ENCODE data around the gene TNRC6B. TPM values are rescaled to one million over a fixed set of nuclear protein-coding genes. Genes with fewer than 3 reads are reported as not detected.

The TNRC6B gene
- total and polyA plus RNA-seq, 8 donors, result 13.7 to 40.7 (median 15.7) TPM

DNA sequence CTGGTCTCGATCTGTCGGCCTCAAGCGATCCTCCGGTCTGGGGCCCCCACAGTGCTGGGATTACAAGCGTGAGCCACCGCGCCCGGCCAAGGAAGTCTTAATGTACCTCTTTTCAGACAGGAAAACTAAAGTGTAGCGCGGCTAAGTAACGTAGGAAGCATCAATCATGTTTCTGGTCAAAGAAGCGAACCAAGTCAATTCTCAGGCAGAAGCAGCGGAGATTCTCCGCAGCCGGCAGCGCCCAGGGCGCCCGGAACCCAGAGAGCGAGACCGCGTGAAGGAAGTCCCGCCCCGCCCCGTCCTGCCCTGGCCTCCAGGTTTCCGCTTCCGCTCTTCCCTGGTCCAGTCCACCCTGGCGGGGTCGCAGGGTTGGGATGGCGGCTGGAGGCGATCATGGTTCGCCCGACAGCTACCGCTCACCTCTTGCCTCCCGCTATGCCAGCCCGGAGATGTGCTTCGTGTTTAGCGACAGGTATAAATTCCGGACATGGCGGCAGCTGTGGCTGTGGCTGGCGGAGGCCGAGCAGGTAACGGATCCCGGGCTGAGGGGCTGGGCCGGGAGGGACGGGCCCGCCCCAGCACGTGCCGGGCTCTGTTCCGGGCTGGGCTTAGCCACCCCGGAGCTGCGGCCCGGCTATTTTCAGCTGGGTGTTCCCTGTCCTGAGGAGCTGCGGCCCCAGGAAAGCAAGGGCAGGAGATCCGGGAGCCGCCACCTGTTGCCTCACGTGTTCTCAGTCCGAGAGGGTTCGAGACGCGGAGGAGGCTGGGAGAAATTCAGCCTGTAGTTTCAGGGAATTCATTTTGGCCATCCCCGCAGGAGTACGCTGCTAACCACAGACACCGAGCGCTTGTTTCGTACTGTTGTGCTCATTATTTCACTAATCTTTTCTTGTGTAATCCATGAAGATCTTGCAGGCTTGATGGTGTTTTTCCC, 168.7 kb downstream of the TNRC6B start, which contains the start of gene ADSL:
Gene ADSL, plus strand, starts transcription at position 316 of the 934 bp plus-strand sequence. Its CDS starts 59 bp downstream, at position 375.
- TF ChIP-seq, protein P1, sequence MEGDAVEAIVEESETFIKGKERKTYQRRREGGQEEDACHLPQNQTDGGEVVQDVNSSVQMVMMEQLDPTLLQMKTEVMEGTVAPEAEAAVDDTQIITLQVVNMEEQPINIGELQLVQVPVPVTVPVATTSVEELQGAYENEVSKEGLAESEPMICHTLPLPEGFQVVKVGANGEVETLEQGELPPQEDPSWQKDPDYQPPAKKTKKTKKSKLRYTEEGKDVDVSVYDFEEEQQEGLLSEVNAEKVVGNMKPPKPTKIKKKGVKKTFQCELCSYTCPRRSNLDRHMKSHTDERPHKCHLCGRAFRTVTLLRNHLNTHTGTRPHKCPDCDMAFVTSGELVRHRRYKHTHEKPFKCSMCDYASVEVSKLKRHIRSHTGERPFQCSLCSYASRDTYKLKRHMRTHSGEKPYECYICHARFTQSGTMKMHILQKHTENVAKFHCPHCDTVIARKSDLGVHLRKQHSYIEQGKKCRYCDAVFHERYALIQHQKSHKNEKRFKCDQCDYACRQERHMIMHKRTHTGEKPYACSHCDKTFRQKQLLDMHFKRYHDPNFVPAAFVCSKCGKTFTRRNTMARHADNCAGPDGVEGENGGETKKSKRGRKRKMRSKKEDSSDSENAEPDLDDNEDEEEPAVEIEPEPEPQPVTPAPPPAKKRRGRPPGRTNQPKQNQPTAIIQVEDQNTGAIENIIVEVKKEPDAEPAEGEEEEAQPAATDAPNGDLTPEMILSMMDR (IDR thresholded peaks at IDR 0.05), result no peak
- peak; percentile 99 for ATAC-seq
- H3K4me3 ChIP-seq, result peak within 1 kb of the TSS; percentile 67 to 91
- intact Hi-C loops (cut with DNase I), result loop anchor here in 1 of 2 donors (5.0 kb wide), 1 partner anchor 304 kb away; no protein-coding TSS in a partner anchor
- DNase-seq, result peak; percentile 87 to 97 (median 91)
- no peaks in the 10 kb centered on the region for H3K9me3 ChIP-seq
- peaks cover 10 to 28% of the 10 kb centered on the region in 2 donors for H3K4me1 ChIP-seq
- H3K27me3 ChIP-seq, result no peaks in the 10 kb centered on the region
- peak within 1 kb of the TSS; percentile 80 to 92 for H3K27ac ChIP-seq
- peaks cover 0 to 29% of the 10 kb centered on the region in 2 donors for H3K36me3 ChIP-seq

DNA sequence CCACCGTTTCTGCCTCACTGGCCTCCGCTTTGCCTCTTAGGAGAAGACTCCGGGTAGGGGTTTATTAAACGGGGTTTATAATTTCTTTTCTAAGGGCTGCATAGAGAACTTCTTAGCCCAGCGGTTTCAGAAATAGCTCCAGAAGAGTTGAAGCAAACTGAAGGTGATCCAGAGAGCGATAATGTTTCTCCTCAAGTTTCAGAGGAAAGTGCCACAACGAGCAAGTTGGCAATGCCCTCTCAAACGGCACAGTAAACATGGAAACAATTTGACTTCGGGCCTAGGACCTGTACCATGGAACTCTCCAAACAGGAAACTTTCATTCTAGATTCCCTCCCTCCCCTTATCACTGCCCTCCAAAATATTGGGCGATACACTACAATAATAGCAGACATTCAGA, 169.6 kb downstream of the TNRC6B start:
- no peaks in the 10 kb centered on the region for H3K9me3 ChIP-seq
- H3K36me3 ChIP-seq, result peaks cover 0 to 37% of the 10 kb centered on the region in 2 donors
- DNase-seq (no peak), ATAC-seq (no peak)
- intact Hi-C loops (cut with DNase I), result loop anchor here in 1 of 2 donors (5.0 kb wide), 1 partner anchor 305 kb away; no protein-coding TSS in a partner anchor
- peak overlapping the region; percentile 80 to 92 for H3K27ac ChIP-seq
- peak overlapping the region; percentile 67 to 91 for H3K4me3 ChIP-seq
- peaks cover 10 to 28% of the 10 kb centered on the region in 2 donors for H3K4me1 ChIP-seq
- TF ChIP-seq, protein P1 (IDR thresholded peaks at IDR 0.05), result no peak
- no peaks in the 10 kb centered on the region for H3K27me3 ChIP-seq

DNA sequence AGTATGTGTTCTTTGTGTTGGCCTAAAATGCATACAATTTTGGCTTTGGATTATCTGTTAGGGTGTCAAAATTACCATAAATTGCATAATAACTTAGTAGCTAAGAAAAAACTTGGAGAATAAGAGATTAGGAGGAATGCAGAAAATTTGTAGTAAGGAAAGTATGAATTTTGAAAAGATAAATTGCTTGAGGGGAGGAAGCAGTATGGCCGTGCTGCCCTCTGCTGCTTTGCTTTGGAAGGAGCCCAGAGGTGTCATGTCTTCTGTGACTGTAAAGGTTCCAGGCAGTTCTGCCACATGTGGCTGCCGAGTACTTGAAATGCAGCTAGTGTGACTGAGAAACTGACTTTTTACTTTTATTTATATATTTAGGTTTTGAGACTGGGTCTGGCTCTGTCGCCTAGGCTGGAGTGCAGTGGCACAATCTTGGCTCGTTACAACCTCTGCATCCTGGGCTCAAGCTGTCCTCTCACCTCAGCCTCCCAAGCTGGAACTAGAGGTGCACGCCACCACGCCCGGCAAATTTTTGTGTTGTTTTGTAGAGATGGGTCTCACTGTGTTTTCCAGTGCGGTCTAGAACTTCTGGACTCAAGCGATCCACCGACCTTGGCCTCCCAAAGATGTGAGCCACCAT, 170.4 kb downstream of the TNRC6B start:
- peak overlapping the region in 1 of 2 donors; percentile 91 for H3K4me3 ChIP-seq
- TF ChIP-seq, protein P1 (IDR thresholded peaks at IDR 0.05), result peak; percentile 46 to 62

DNA sequence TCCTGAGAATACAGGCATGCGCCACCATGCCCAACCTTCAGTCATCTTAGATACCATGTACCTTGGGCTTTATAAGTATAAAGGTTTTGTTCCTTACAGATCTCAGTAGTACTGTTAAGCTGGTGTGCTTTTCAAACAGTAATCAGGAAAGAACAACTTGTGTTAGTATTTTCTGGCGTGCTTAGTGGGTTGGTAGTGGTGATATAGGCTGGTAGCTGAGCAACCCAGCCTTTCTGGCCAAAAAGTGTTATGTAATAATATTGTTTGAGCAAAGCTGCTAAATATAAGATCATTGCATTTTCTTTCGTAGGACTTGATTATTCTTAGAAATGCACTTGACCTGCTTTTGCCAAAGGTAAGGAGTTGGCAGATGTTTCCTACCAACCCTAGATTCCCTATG, 175.0 kb downstream of the TNRC6B start:
- intact Hi-C loops (cut with DNase I), result loop anchor here in 1 of 2 donors (10.0 kb wide), 1 partner anchor 808 kb away; no protein-coding TSS in a partner anchor
- H3K9me3 ChIP-seq, result no peaks in the 10 kb centered on the region
- no peak overlapping the region for H3K4me3 ChIP-seq
- DNase-seq (no peak), ATAC-seq (no peak)
- H3K4me1 ChIP-seq, result peaks cover 3 to 11% of the 10 kb centered on the region in 2 donors
- H3K27me3 ChIP-seq, result no peaks in the 10 kb centered on the region
- TF ChIP-seq, protein P1 (IDR thresholded peaks at IDR 0.05), result no peak
- H3K27ac ChIP-seq, result no peak overlapping the region
- peaks cover 0 to 92% of the 10 kb centered on the region in 2 donors for H3K36me3 ChIP-seq

More for the DNA sequence above, 170.4 kb downstream of the TNRC6B start:
- Histone ChIP-seq H3K27me3 (no peaks in the 10 kb centered on the region), H3K4me1 (peaks cover 10 to 28% of the 10 kb centered on the region in 2 donors), H3K9me3 (no peaks in the 10 kb centered on the region), H3K36me3 (peaks cover 0 to 46% of the 10 kb centered on the region in 2 donors), H3K27ac (no peak overlapping the region)
- ATAC-seq (peak; percentile 27), DNase-seq (peak in 1 of 4 donors; percentile 50)
- intact Hi-C loops (cut with DNase I), result loop anchor here in 1 of 2 donors (5.0 kb wide), 1 partner anchor 306 kb away; no protein-coding TSS in a partner anchor
